Coronary artery (tissue), 2 donors: ENCODE measurements around the gene C5AR1.
"Not testable (repeated sequence)": the region's sequence is repeated elsewhere in the genome, so short reads cannot be mapped to it uniquely, and the experiment has no call there.

ENCODE experiments used
- DNase-seq: peaks from one replicate; pipeline ENCODE4 v3.0.0-alpha.2; 2017; ENCODE audit warnings: low spot score
- H3K27ac ChIP-seq, 2 donors: fragments of 200-600 bp; sonication (generic); one replicate each; pipeline ENCODE4 v1.5.1; 2016 to 2019
- H3K4me3 ChIP-seq: fragments of 200-600 bp; sonication (generic); 2 replicates; pipeline ENCODE4 v1.5.1; 2016; ENCODE audit warnings: mild to moderate bottlenecking, moderate library complexity
- CTCF ChIP-seq: fragments of 200-600 bp; sonication (generic); IDR thresholded peaks from one replicate; pipeline ENCODE4 v1.5.1; 2019; ENCODE audit warnings: antibody characterized with exemption

C5AR1 gene

GRCh38 chr19:47362321-47362720 is 52.7 kb downstream of the C5AR1 start:
- Histone ChIP-seq H3K27ac (no peak overlapping the region), H3K4me3 (no peak overlapping the region)
- TF ChIP-seq CTCF: no peak
- no peak for DNase-seq

DNA sequence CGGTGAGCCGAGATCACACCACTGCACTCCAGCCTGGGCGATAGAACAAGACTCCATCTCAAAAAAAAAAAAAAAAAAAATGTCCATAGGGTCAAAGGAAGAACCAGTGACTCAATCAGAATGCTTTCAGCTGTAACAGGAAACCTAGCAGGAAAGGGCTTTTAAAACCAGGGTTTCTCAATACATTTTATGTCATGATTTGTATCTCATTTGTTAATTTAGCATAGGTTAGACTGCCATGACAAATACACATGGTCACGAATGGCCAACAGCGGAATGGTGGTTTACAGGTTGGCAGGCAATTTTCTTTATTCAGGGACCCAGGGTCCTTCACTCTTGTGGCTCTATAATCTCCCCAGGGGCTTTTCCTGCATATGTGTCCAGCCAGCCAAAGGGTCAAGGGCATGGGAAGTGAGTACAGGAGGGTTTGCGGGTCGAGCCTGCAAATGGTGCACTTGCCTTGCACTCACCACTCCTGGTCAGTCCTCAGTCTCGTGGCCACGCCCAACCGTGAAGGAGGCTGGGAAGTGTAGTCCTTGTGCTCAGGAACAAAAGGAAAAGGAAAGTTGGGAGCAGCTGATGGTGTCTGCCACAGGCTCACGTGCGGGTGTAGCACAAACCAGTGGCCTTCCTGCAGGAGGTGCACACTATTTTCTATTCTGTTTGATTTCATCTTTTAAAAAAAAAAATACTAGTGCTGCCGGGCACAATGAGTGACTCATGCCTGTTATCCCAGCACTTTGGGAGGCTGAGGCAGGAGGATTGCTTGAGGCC is 54.3 kb downstream of the C5AR1 start:
- DNase-seq: no peak
- Histone ChIP-seq H3K4me3 (no peak overlapping the region), H3K27ac (no peak overlapping the region)
- TF ChIP-seq CTCF: no peak

DNA sequence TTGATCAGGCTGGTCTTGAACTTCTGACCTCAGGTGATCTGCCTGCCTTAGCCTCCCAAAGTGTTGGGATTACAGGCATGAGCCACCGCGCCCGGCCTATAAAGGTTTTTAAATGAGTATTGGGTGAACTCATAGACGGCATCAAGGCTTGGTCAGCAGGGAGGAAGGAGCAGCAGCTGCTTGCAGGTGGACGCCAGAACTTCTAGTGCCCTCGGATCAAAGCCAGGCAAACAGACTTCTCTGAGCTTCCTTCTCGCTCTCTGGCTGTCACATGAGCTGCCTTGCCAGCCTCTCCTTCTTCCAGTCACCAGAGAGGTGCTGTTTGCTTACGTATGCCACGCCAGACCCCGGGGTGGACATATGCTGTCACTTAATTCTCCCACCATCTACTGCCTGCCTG is 55.8 kb downstream of the C5AR1 start:
- not testable (repeated sequence) for DNase-seq, H3K27ac ChIP-seq, H3K4me3 ChIP-seq

- no peak for DNase-seq
- Histone ChIP-seq H3K27ac (no peak overlapping the region), H3K4me3 (no peak overlapping the region)
- TF ChIP-seq CTCF: no peak
Measured at GRCh38 chr19:47370045-47370611, 60.5 kb downstream of the C5AR1 start.

DNA sequence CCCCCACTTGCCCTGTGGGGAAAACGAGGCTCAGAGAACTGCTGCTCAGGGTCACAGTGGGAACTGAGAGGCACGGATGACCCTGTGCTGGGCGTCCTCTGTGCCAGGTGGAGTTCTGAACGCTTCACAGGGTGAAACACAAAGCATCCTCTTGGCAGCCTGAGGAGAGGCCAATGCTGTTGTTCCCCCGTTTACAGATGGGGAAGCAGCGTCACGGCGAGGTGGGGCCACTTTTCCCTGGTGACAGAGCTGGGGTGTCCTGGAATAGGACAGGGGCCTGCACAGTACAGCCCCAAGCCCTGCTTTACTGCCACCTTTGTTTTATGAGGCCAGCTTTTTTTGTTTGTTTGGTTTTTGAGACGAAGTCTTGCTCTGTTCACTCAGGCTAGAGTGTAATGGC is 61.6 kb downstream of the C5AR1 start:
- Histone ChIP-seq H3K4me3 (no peak overlapping the region), H3K27ac (no peak overlapping the region)
- DNase-seq: no peak
- no peak for TF ChIP-seq CTCF
